PFSK-1 (cell line): ENCODE results near the gene NDUFC2.

Experiments
- FOXP2 ChIP-seq: optimal IDR thresholded peaks from 2 replicates; pipeline ENCODE3; 2011; ENCODE audit warnings: borderline replicate concordance, control low read depth, inconsistent platforms; ENCODE audit not compliant: insufficient read depth; ENCODE audit errors: extremely low read length, extremely low read depth
- POLR2AphosphoS5 ChIP-seq: IDR thresholded peaks from 2 replicates; pipeline ENCODE4 v1.6.1; 2012; ENCODE audit warnings: low read depth, mild to moderate bottlenecking, control low read depth, low read length, moderate library complexity
- REST ChIP-seq, 2 experiments: IDR thresholded peaks; 2 replicates each; pipeline versions ENCODE4 v1.6.1 to v1.8.0; 2011 to 2012; ENCODE audit warnings: low read depth in 2 of 2, low read length in 2 of 2, control low read depth in 1 of 2, inconsistent platforms in 1 of 2, mild to moderate bottlenecking in 1 of 2, moderate library complexity in 1 of 2; ENCODE audit not compliant: insufficient read depth in 1 of 2
- SIN3A ChIP-seq: IDR thresholded peaks from 2 replicates; pipeline ENCODE4 v1.6.1; 2012; ENCODE audit warnings: mild to moderate bottlenecking, low read length, moderate library complexity, borderline replicate concordance; ENCODE audit not compliant: insufficient read depth
- TAF1 ChIP-seq: IDR thresholded peaks from 2 replicates; pipeline ENCODE4 v1.6.1; 2012; ENCODE audit warnings: low read length, control low read depth, borderline replicate concordance; ENCODE audit not compliant: insufficient read depth

NDUFC2 gene

GRCh38 chr11:78021611-78022010, 58.1 kb downstream of the NDUFC2 start:
- TF ChIP-seq FOXP2 (no peak), TAF1 (no peak), POLR2AphosphoS5 (no peak), REST (IDR thresholded peaks at IDR 0.05; ENCODE audit: insufficient read depth in 1 of 2, low read depth in 2 of 2, low read length in 2 of 2) (no peak), SIN3A (no peak)

- TF ChIP-seq SIN3A (no peak), POLR2AphosphoS5 (no peak), FOXP2 (no peak), TAF1 (no peak), REST (IDR thresholded peaks at IDR 0.05; ENCODE audit: insufficient read depth in 1 of 2, low read depth in 2 of 2, low read length in 2 of 2) (no peak)
Measured at GRCh38 chr11:78020246-78020645, 59.4 kb downstream of the NDUFC2 start.

DNA sequence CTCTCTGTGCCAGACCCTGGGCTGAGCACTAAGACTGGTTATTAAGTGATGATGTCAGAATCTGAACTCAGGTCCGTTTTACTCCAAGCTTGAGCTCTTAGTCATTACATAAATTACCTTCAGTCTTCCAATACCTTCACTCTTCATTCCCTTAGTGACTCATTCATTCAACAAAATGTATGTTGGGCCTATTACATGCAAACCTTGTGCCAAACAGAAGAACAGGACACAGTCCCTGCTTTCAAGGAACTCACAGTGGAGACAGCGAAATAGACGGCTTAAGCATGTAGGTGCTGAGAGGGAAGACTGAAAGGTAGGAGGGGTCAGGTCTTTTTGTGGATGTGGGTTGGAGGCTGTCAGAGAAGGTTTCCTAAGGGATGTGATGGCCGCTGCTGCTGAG, 59.9 kb downstream of the NDUFC2 start:
- TF ChIP-seq FOXP2, result no peak
- TF ChIP-seq POLR2AphosphoS5, result no peak
- no peak for TF ChIP-seq REST (IDR thresholded peaks at IDR 0.05; ENCODE audit: insufficient read depth in 1 of 2, low read depth in 2 of 2, low read length in 2 of 2)
- TF ChIP-seq SIN3A, result no peak
- no peak for TF ChIP-seq TAF1
